HG03066 (cell line): ENCODE results near the gene GABRB1.

ENCODE experiments used
- ATAC-seq: cut with Tn5 transposase; IDR thresholded peaks from one replicate; pipeline ENCODE4 v1.9.1; 2021; ENCODE audit warnings: low read depth; ENCODE audit not compliant: unreplicated experiment

The GABRB1 gene

DNA sequence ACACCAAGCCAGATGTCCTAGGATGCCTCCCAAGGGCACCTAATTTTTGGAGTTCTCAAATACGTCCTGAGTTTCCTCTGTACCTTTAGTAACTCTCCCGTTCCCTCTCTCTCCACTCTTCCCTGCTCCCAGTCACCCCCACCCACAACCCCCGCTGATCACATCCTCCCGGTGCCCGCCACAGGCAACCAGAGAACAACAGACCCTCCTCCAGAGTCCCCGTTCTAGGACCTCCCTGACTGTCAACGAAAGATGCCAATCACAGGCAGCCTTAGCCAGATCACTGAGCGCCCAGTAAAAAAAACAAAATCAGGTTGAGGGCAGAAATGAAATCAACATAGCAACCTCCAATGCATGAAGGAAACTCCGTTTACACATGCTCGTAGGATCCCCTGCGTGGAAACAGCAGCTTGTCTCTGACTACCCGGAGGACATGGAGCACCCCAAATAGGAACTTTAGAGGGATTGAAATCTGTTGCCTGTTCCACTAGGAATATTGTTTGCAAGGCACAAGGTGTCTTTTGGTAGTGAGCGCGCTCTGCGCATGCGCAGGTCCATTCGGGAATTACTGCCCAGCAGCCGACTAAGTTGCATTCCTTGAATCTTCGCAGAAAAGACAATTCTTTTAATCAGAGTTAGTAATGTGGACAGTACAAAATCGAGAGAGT, at the start of gene GABRB1:
Gene GABRB1 (plus strand): TSS at position 557 of the 668 bp plus-strand sequence.
- ATAC-seq, result no peak

DNA sequence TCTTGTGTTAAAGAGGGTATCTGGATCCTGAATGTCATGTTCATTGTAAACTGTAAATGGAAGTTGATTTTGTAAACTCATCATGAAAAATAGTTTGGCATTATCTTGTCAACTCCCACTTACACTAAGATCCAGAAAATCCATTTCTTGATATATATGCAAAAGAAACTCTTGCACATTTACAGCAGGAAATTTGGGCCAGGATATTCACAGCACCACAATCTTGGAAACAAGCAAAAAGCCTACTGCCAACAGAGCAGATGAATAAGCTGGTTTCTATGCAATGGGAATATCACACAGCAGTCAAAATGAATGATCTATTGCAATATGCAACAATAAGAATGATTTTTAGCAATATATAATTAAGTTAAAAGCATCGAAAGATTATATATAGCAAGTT, 46.6 kb upstream of the GABRB1 start:
- ATAC-seq, result no peak

- ATAC-seq, result no peak
Measured at GRCh38 chr4:46986922-46987638, 44.3 kb upstream of the GABRB1 start.

DNA sequence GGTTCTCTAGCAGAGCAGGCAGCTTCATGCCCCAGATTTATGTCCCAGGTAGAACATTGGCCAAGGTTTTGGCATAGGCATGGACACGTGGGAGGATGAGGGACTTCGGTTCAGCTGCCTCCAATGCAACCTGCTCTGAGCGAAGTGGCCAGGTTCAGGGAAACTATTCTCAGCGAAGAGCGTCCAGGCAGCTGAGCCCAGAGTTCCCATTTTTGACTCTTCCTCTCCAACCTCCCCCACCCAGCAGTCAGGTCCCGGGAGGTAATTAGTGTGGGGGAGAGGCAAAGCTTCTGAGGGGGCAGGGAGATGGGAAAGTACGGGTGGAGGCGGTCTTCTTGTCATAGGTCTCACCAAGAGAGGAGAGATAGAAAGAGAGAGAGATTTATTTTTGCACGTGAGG, 39.0 kb upstream of the GABRB1 start:
- ATAC-seq, result no peak

DNA sequence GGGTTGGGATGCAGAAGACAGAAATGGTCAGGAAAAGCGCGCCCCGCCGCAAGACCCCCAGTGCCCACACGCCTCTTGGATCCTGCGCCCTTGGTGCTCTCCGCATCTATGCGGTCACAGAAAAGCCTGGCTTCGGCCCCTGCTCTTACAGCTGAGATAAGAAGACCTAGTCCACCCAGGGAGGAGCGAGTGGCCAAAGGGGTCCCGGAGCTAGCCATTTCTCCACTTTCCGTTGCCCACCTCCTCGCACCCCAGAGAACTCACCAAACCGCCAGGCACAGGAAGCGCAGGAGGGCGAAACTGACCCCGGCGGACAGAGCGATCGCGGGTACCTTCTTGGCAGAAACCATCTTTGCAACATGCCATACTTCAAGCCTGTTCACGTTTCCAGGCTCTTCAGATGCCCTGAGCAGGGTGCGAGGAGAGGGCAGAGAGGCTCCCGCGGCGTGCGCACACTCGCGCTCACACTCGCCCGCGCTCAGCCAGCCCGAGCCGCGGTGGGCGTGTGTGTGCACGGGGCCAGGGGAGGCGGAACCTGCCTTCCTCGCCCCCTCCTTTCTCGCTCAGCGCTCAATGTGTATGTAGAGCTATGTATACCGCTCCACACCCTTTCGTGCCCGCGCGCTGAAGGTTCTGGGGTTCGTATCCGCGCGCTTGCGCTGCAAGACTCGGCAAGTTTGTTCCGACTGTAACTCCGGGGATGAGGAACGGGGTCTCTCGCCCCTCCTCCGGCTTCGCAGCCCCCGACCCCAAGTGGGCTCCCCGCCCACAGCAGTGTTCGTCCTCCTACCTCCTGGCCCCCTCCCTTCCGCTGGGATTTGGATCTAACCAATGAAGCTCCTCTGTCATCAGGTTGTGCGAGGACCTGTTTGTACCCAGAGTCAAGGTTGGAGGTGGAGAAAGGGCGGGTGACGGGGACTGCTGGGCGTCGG, 38.0 kb upstream of the GABRB1 start, which contains the start of gene GABRA4:
Gene GABRA4 (minus strand): TSS at position 507 of the 932 bp plus-strand sequence. CDS start 157 bp downstream, at position 350.
- no peak for ATAC-seq

DNA sequence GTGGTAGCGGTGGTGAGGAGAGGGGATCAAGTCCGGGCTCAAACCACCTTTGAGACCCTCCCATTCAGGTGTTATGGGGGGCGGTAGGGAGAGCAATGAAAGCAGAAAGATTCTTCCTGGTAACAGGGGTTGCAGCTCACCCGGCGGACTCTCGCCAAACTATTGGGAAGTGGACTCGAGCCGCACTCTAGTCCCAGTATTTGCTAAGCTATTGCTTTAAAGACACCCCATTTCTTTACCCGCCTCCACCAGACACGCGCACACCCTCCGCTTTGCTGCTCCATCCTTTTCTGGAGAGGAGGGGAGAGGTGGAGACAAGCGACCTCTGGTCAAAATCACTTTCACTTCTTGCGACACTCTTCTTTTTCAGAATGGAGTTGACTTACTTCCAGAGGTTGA, 37.4 kb upstream of the GABRB1 start:
- no peak for ATAC-seq

GRCh38 chr4:46999566-46999965, 31.8 kb upstream of the GABRB1 start:
- ATAC-seq, result no peak

GRCh38 chr4:47000406-47000805, 31.0 kb upstream of the GABRB1 start:
- no peak for ATAC-seq

GRCh38 chr4:47002580-47002979, 28.8 kb upstream of the GABRB1 start:
- ATAC-seq, result no peak

GRCh38 chr4:47010347-47010911, 20.9 kb upstream of the GABRB1 start:
- no peak for ATAC-seq

DNA sequence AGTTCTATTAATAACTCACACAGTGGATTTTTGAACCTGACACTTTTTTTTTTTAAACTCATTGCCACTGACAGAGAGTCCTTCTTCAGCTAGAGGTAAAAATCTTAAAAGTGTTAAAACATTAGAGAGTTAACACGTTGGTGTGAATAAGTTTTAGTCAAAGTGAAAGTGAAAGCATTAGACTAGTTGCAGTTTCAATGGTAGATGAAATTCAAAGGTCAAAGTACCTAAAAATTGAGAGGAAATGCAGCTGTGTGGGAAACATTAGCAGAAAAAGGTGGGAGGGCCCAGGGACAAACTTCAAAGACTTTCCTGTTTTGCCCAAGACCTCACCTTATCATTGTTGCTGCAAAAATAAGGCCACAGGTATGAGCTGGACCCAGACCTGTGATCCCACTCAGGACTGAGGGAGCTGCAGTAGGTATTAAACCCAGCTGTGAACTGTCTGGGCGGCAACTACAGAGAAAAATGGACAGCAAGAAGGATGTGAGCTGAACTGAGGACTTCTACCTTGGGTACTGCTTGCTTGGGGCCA, 20.4 kb upstream of the GABRB1 start:
- peak; percentile 93 for ATAC-seq

- no peak for ATAC-seq
Measured at GRCh38 chr4:47012676-47013075, 18.7 kb upstream of the GABRB1 start.

DNA sequence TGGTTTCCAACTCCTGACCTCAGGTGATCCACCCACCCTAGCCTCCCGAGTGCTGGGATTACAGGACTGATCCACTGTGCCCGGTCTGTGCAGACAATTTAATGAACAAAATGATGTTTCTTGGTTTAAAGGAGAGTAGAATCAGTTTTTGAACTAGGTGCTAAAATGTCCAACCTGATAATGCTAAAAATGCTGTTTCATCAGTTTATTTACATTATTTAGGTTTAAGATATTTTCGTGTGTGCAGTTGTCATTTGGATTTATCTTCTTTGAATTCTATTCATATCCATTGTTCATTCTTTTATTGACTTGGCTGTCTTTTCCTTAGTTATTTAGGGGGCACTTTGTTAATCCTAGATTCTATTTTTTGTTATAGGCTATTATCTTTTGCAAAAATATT, 18.0 kb upstream of the GABRB1 start:
- ATAC-seq, result no peak

- ATAC-seq, result no peak
Measured at GRCh38 chr4:47017081-47017480, 14.3 kb upstream of the GABRB1 start.

DNA sequence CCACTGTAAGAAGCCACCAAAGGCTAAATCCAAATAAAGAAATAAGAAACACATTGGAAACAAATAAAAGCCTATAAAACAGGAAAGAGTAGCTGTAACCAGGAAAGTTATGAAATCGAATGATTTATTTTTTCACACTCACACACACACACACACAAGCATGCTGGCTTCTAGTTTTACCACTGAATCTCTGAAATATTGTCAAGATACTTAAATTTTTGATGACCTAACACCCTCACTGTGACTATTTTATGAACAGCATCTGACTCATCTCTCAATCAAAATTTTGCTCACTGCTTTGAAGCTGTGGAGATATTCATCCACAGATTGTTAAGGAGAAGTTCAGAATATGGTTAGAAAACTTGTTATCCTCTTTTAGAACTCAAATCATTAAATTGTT, 13.9 kb upstream of the GABRB1 start:
- ATAC-seq, result no peak

DNA sequence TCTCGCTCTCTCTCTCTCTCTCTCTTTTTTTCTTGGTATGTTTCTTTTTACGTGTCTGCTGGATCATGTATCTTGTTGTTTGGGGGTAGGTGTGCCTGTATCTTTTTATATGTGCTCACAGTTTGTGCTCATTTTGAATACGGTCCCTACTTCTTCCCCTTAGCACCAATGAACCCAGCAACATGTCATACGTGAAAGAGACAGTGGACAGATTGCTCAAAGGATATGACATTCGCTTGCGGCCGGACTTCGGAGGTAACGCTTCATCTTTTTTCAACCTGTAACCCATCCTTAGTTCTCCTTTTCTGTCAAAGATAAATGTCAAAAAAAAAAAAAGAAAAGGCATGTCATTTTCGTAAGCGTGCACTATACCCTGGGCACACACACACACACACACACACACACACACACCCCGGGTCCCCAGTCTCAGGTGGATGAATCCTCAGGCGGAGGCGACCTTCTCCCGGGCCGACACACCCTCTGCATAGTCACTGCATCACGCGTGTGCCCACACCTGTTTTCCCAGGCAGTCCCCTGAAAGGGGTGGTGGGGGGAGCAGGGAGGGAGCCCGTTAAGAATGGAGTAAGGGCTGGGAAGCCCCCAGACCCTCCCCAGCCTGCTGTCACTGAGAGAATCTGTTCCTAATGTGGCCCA, 511 bp downstream of the GABRB1 start:
- no peak for ATAC-seq

DNA sequence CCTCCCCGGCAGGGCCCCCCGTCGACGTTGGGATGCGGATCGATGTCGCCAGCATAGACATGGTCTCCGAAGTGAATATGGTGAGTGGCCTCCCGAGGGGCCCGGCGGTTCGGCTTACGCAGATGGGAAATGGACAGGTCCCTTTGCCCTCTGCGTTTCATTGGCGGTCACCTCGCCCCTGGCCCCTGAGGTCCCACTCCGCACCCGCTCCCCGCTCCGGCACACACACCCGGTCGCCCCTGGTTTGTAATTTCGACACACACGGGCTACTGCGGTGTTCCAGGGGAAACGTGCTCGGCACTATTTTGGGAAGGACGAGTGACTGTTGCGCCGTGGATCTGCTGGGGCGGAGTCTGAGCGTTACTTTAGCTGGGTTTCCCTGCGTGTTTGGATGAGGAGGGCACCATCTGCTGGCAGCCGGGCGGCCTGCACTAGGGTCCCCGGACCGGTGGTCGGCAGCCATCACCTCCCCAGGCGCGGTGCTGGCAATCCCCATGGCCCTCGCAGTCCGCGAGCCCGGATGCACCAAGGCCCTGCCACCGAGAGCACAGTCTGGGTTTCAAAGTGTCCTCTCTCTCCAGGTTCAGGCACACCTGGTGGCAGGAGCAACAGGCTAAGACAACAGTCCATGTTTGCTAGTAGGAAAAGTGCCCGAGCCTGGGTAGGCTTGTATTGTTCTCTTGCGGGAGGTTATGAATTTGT, 1.2 kb downstream of the GABRB1 start:
- ATAC-seq, result peak; percentile 96

- no peak for ATAC-seq
Measured at GRCh38 chr4:47038263-47038662, 6.9 kb downstream of the GABRB1 start.

GRCh38 chr4:47040828-47041227, 9.5 kb downstream of the GABRB1 start:
- no peak for ATAC-seq
